ENCODE data around the gene CLDN2.

CLDN2 gene

GRCh38 chrX:106935175-106935574 lies 15.0 kb downstream of the CLDN2 start:
- Histone ChIP-seq H3K27ac (ENCODE audit: low read length) (no peak overlapping the region), H3K4me2 (ENCODE audit: low read depth, low read length) (no peak overlapping the region), H4K20me1 (ENCODE audit: insufficient read depth, low read length) (no peaks in the 10 kb centered on the region), H3K27me3 (replicated peaks; ENCODE audit: insufficient read depth, low read length) (no peaks in the 10 kb centered on the region), H3F3A (ENCODE audit: insufficient read depth, low read length) (no peaks in the 10 kb centered on the region), H3K9me2 (replicated peaks; ENCODE audit: insufficient read depth, low read length) (no peaks in the 10 kb centered on the region), H3K79me2 (ENCODE audit: low read length) (no peaks in the 10 kb centered on the region), H3K36me3 (replicated peaks; ENCODE audit: insufficient read depth, low read length) (no peaks in the 10 kb centered on the region), H3K9ac (ENCODE audit: low read length) (no peak overlapping the region), H3K4me1 (ENCODE audit: low read length) (no peaks in the 10 kb centered on the region), H3K9me3 (replicated peaks; ENCODE audit: insufficient read depth, low read length) (no peaks in the 10 kb centered on the region), H2AFZ (ENCODE audit: low read length) (no peak overlapping the region), H3K4me3 (ENCODE audit: low read length) (no peak overlapping the region)
- no peak for DNase-seq
- TF ChIP-seq EZH2phosphoT487 (IDR thresholded peaks at IDR 0.05; ENCODE audit: low read length), result no peak
- no peak for TF ChIP-seq CTCF (IDR thresholded peaks at IDR 0.05; ENCODE audit: low read length)
- TF ChIP-seq EZH2 (optimal IDR thresholded peaks at IDR 0.05; ENCODE audit: low read depth, low read length), result no peak

GRCh38 chrX:106936246-106936645 lies 16.0 kb downstream of the CLDN2 start:
- Histone ChIP-seq H3K79me2 (ENCODE audit: low read length) (no peaks in the 10 kb centered on the region), H3K4me1 (ENCODE audit: low read length) (no peaks in the 10 kb centered on the region), H3K9me3 (replicated peaks; ENCODE audit: insufficient read depth, low read length) (no peaks in the 10 kb centered on the region), H3K9me2 (replicated peaks; ENCODE audit: insufficient read depth, low read length) (no peaks in the 10 kb centered on the region), H2AFZ (ENCODE audit: low read length) (no peak overlapping the region), H3F3A (ENCODE audit: insufficient read depth, low read length) (no peaks in the 10 kb centered on the region), H3K27me3 (replicated peaks; ENCODE audit: insufficient read depth, low read length) (no peaks in the 10 kb centered on the region), H3K27ac (ENCODE audit: low read length) (no peak overlapping the region), H3K4me2 (ENCODE audit: low read depth, low read length) (no peak overlapping the region), H4K20me1 (ENCODE audit: insufficient read depth, low read length) (no peaks in the 10 kb centered on the region), H3K36me3 (replicated peaks; ENCODE audit: insufficient read depth, low read length) (no peaks in the 10 kb centered on the region), H3K4me3 (ENCODE audit: low read length) (no peak overlapping the region), H3K9ac (ENCODE audit: low read length) (no peak overlapping the region)
- no peak for DNase-seq
- no peak for TF ChIP-seq EZH2phosphoT487 (IDR thresholded peaks at IDR 0.05; ENCODE audit: low read length)
- TF ChIP-seq CTCF (IDR thresholded peaks at IDR 0.05; ENCODE audit: low read length), result no peak
- TF ChIP-seq EZH2 (optimal IDR thresholded peaks at IDR 0.05; ENCODE audit: low read depth, low read length), result no peak

DNA sequence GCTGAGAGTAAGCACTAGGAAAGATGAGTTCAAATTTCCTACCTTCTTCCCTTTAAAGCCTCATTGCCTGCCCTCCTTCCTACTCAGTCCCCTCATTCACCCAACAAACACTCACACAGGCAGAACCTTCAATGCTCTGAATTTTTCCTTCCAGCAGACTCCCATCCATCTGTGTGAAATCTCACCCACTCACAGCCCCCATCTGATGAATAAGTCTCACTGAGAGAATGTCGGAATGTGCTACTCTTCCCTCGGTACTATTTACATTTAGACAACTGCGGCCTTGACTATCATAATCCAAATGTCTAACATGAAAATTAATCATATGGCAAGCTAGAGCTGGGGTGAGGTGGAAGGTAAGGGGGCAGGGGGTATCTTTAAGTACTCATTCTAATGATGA lies 19.4 kb downstream of the CLDN2 start:
- H4K20me1 ChIP-seq (ENCODE audit: insufficient read depth, low read length), result no peaks in the 10 kb centered on the region
- no peak overlapping the region for H3K27ac ChIP-seq (ENCODE audit: low read length)
- no peaks in the 10 kb centered on the region for H3K9me2 ChIP-seq (replicated peaks; ENCODE audit: insufficient read depth, low read length)
- no peak overlapping the region for H3K4me3 ChIP-seq (ENCODE audit: low read length)
- no peak for TF ChIP-seq EZH2 (optimal IDR thresholded peaks at IDR 0.05; ENCODE audit: low read depth, low read length)
- H3K9me3 ChIP-seq (replicated peaks; ENCODE audit: insufficient read depth, low read length), result no peaks in the 10 kb centered on the region
- H3F3A ChIP-seq (ENCODE audit: insufficient read depth, low read length), result no peaks in the 10 kb centered on the region
- H3K9ac ChIP-seq (ENCODE audit: low read length), result no peak overlapping the region
- no peaks in the 10 kb centered on the region for H3K36me3 ChIP-seq (replicated peaks; ENCODE audit: insufficient read depth, low read length)
- DNase-seq, result no peak
- H3K27me3 ChIP-seq (replicated peaks; ENCODE audit: insufficient read depth, low read length), result no peaks in the 10 kb centered on the region
- no peak overlapping the region for H3K4me2 ChIP-seq (ENCODE audit: low read depth, low read length)
- no peak overlapping the region for H2AFZ ChIP-seq (ENCODE audit: low read length)
- H3K4me1 ChIP-seq (ENCODE audit: low read length), result no peaks in the 10 kb centered on the region
- H3K79me2 ChIP-seq (ENCODE audit: low read length), result no peaks in the 10 kb centered on the region

DNA sequence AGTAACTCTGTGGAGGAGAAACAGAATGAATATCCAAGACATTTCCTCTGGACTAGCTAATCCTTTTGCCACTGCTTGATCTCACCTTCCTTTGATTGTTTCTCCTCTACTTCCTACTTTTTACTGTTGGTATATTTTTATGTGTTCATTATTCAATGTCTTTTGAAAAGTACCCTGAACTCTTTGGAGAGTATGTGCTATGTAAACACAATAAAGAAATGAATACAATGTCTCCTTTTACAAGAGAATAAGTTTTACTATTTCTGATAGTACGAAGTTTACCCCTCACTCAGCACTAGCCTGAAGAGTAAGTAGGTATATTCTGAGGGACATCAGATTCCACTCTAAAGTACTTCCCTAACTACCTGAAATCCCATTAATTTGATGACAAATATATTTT lies 19.9 kb downstream of the CLDN2 start:
- H3K79me2 ChIP-seq (ENCODE audit: low read length), result no peaks in the 10 kb centered on the region
- no peak overlapping the region for H3K27ac ChIP-seq (ENCODE audit: low read length)
- H3K9me3 ChIP-seq (replicated peaks; ENCODE audit: insufficient read depth, low read length), result no peaks in the 10 kb centered on the region
- DNase-seq, result no peak
- H4K20me1 ChIP-seq (ENCODE audit: insufficient read depth, low read length), result no peaks in the 10 kb centered on the region
- H3F3A ChIP-seq (ENCODE audit: insufficient read depth, low read length), result no peaks in the 10 kb centered on the region
- H3K9ac ChIP-seq (ENCODE audit: low read length), result no peak overlapping the region
- no peak overlapping the region for H2AFZ ChIP-seq (ENCODE audit: low read length)
- no peaks in the 10 kb centered on the region for H3K36me3 ChIP-seq (replicated peaks; ENCODE audit: insufficient read depth, low read length)
- H3K4me1 ChIP-seq (ENCODE audit: low read length), result no peaks in the 10 kb centered on the region
- no peak overlapping the region for H3K4me3 ChIP-seq (ENCODE audit: low read length)
- no peak overlapping the region for H3K4me2 ChIP-seq (ENCODE audit: low read depth, low read length)
- no peak for TF ChIP-seq EZH2phosphoT487 (IDR thresholded peaks at IDR 0.05; ENCODE audit: low read length)
- TF ChIP-seq EZH2 (optimal IDR thresholded peaks at IDR 0.05; ENCODE audit: low read depth, low read length), result no peak
- no peak for TF ChIP-seq CTCF (IDR thresholded peaks at IDR 0.05; ENCODE audit: low read length)
- no peaks in the 10 kb centered on the region for H3K9me2 ChIP-seq (replicated peaks; ENCODE audit: insufficient read depth, low read length)
- H3K27me3 ChIP-seq (replicated peaks; ENCODE audit: insufficient read depth, low read length), result no peaks in the 10 kb centered on the region

All from MM.1S (cell line).